GM12873 (cell line): ENCODE measurements around the gene ZGRF1.

Experiments used
- TF ChIP-seq, protein P1 (sequence below): IDR thresholded peaks from 2 replicates; pipeline ENCODE4 v1.5.1; 2012; ENCODE audit warnings: low read depth, mild to moderate bottlenecking, moderate library complexity, low read length, control low read depth; ENCODE audit not compliant: insufficient read depth; ENCODE audit errors: missing control alignments

ZGRF1 gene

DNA sequence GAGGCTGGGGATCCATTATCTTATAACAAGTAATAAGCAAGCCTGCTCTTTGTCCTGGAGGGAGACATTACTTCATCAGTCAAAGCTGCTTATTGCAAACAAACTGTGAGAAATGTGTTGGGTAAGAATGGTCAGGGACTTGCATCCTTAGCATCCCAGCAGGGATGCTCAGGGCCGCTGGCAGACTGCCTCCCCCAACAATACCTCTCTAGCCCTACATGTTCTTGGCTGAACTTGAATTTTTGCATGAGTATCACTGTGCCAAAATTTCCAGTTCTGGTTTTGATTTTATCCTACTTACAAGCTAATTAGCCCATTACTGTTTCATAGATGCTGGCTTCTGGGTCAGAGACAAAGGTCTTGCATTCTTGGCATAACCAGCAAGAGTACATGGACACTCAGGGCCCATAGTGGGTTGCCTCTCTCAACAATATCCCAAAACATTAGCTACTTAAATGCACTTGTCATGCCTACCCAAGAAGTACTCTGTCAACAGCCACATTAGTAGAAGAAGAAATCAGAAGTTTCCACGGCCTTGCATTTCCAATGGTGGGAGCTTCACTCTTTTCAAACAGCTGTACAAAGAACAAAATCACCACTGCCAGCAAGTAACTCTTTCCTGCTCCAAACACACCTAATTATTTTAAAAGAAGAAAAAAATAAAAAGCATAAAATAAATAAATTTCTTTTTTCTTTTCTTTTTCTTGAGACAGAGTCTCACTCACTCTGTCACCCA lies 78.9 kb downstream of the ZGRF1 start:
- TF ChIP-seq, protein P1, sequence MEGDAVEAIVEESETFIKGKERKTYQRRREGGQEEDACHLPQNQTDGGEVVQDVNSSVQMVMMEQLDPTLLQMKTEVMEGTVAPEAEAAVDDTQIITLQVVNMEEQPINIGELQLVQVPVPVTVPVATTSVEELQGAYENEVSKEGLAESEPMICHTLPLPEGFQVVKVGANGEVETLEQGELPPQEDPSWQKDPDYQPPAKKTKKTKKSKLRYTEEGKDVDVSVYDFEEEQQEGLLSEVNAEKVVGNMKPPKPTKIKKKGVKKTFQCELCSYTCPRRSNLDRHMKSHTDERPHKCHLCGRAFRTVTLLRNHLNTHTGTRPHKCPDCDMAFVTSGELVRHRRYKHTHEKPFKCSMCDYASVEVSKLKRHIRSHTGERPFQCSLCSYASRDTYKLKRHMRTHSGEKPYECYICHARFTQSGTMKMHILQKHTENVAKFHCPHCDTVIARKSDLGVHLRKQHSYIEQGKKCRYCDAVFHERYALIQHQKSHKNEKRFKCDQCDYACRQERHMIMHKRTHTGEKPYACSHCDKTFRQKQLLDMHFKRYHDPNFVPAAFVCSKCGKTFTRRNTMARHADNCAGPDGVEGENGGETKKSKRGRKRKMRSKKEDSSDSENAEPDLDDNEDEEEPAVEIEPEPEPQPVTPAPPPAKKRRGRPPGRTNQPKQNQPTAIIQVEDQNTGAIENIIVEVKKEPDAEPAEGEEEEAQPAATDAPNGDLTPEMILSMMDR = no peak

DNA sequence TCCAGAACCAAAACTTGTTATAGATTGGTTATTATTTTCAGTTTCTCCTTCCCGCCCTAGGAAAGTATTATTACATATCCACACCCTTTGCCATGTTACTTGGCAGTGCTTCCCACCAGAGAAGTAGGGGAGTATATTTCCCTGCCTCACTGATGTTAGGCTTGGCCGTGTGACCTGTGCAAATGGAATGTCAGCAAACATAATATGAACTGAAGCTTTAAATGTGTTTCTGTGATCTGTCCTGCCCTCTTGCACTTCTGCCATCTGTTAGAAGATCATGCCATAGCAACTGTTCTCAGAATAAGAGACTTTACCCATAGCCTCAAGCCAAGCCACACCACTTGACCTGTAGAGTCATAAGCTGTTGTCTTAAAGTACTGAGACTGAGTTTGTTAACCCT lies 84.0 kb downstream of the ZGRF1 start:
- TF ChIP-seq, protein P1 = no peak

DNA sequence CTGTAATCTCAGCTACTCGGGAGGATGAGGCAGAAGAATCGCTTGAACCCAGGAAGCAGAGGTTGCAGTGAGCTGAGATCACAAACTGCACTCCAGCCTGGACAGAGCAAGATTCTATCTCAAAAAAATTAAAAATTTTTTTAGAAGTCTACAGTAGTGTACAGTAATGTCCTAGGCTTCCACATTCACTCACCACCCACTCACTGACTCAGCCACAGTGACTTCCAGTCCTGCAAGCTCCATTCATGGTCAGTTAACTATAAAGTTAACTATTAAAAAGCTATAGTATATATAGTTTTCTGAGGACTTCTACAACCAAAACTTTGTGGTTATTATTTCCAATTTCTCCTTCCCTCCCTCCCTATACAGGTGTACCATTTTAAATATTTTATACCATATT lies 86.0 kb downstream of the ZGRF1 start:
- TF ChIP-seq, protein P1 = no peak

DNA sequence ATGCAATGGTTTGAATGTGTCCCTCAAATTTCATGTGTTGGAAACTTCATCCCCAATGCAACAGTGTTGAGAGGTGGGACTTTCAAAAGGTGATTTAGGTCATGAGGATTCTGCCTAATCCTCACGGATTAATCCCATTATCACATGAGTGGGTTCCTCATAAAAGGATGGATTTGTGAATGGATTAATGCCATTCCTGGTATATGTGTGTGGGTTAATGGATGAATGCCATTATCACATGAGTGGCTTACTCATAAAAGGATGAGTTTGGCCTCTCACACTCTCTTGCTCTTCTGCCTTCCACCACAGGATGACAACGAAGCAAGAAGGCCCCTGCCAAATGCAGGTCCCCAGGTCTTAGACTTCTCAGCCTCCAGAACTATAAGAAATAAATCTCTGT lies 90.2 kb downstream of the ZGRF1 start:
- TF ChIP-seq, protein P1 = no peak

DNA sequence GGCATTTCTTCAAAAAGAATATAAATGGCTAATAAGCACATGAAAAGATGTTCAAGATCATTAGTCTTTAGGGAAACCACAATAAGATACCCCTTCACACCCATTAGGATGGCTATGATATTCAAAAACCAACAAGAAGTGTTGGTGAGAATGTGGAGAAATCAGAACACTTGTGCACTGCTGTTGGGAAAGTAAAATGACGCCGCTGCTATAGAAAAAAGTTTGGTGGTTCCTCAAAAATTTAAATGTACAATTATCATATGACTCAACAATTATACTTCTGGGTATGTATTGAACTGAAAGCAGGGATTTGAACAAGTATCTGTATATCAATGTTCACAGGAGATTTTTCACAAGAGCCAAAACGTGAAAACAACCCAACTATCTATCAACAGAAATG lies 91.4 kb downstream of the ZGRF1 start:
- TF ChIP-seq, protein P1 = no peak

DNA sequence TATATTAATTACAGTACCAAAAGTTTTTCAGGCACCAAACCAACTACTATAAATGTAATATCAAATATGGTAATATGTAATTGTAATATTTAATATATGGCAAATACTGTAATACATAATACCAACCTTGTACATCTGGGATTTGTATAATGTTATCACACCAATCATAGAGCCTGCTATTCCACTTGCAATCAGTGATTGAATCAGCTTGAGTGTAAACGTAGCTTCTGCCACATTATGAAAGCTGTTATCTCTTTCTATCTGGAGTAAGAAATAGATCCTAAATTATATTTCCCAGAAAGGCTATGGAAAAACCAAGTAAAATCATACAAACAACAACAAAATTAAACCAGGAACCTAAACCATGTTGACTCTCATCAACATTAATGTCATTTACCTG lies 96.0 kb downstream of the ZGRF1 start:
- TF ChIP-seq, protein P1 = no peak

DNA sequence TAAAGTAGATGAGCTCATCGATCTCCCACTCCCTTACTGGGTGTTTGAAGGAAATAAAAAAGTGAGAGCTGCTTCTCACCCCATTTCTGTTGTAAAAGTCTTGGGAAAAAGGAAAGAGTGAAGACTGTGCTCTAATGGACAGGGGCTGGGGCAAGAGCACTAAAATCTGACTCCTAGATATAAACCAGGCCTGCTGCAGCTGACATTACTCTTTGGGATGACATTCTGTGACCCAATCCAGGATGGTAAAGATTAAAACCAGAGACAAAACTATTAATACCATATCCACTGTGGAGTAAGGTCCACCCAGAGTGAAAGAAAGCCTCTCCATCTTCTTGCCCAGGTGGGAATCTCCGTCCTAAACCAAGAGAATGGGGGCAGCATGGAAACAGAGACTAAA lies 100.6 kb downstream of the ZGRF1 start:
- TF ChIP-seq, protein P1 = no peak
